SU-DHL-6 (cell line): ENCODE results near the gene MIDN.
A peak's percentile ranks its signal among the peaks of the same experiment; 100 is the strongest.

ENCODE experiments used
- H2AFZ ChIP-seq: fragments of 200-600 bp; sonication (generic); 2 replicates; pipeline ENCODE4 v1.6.1; 2014; ENCODE audit warnings: low read depth, mild to moderate bottlenecking, moderate library complexity, mixed read lengths, antibody characterized with exemption, low read length; ENCODE audit not compliant: severe bottlenecking
- H3F3A ChIP-seq: fragments of 200-600 bp; shearing (Covaris generic); 2 replicates; pipeline ENCODE4 v1.6.0; 2016; ENCODE audit warnings: antibody characterized with exemption, mild to moderate bottlenecking; ENCODE audit not compliant: insufficient read depth
- H3K27ac ChIP-seq: fragments of 200-600 bp; sonication (generic); 2 replicates; pipeline ENCODE4 v1.5.1; 2016; ENCODE audit warnings: low read depth, mild to moderate bottlenecking, low read length, moderate library complexity, mixed read lengths
- H3K27me3 ChIP-seq: fragments of 200-600 bp; sonication (generic), shearing (Covaris generic); 2 replicates; pipeline ENCODE4 v1.6.0; 2014; ENCODE audit warnings: mild to moderate bottlenecking, low read length
- H3K36me3 ChIP-seq: fragments of 200-600 bp; sonication (generic); 2 replicates; pipeline ENCODE4 v1.6.1; 2014; ENCODE audit warnings: mild to moderate bottlenecking, low read length, mixed read lengths
- H3K4me2 ChIP-seq: fragments of 300-600, 200-600 bp; shearing (Covaris generic), sonication (generic); 2 replicates; pipeline ENCODE4 v1.6.0; 2014; ENCODE audit warnings: low read length, low read depth, mild to moderate bottlenecking; ENCODE audit not compliant: poor library complexity, severe bottlenecking
- H3K4me3 ChIP-seq: fragments of 200-600 bp; sonication (generic); 2 replicates; pipeline ENCODE4 v1.5.1; 2014; ENCODE audit warnings: antibody characterized with exemption, low read length, mild to moderate bottlenecking, mixed read lengths; ENCODE audit not compliant: insufficient read depth, poor library complexity, severe bottlenecking
- H3K79me2 ChIP-seq: fragments of 200-600 bp; sonication (generic); 2 replicates; pipeline ENCODE4 v1.6.1; 2014; ENCODE audit warnings: mild to moderate bottlenecking, low read length, moderate library complexity; ENCODE audit not compliant: insufficient read depth
- H3K9ac ChIP-seq: fragments of 200-600 bp; sonication (generic); 2 replicates; pipeline ENCODE4 v1.7.0; 2014; ENCODE audit warnings: mild to moderate bottlenecking, low read length
- H3K9me2 ChIP-seq: fragments of 200-600 bp; sonication (generic); replicated peaks from 2 replicates; pipeline ENCODE4 v1.6.1; 2014; ENCODE audit warnings: low read length; ENCODE audit not compliant: insufficient read depth
- H3K9me3 ChIP-seq: fragments of 200-600 bp; sonication (generic); 2 replicates; pipeline ENCODE4 v1.6.1; 2014; ENCODE audit warnings: low read length, mixed read lengths; ENCODE audit not compliant: insufficient read depth
- H4K20me1 ChIP-seq: fragments of 200-600 bp; sonication (generic); 2 replicates; pipeline ENCODE4 v1.6.1; 2014; ENCODE audit warnings: low read depth, mild to moderate bottlenecking, antibody characterized with exemption, low read length, moderate library complexity, mixed read lengths
- EZH2phosphoT487 ChIP-seq: fragments of 200-600 bp; sonication (generic), shearing (Covaris generic); conservative IDR thresholded peaks from 2 replicates; pipeline ENCODE4 v1.6.1; 2018; ENCODE audit warnings: mild to moderate bottlenecking, antibody characterized with exemption, low read length, moderate library complexity, mixed read lengths
- TF ChIP-seq, protein P1 (sequence below): fragments of 200-600 bp; sonication (generic); IDR thresholded peaks from one replicate; pipeline ENCODE4 v1.5.1; 2017; ENCODE audit warnings: antibody characterized with exemption, mild to moderate bottlenecking, low read length, moderate library complexity; ENCODE audit not compliant: insufficient read depth, poor library complexity, severe bottlenecking

The MIDN gene

DNA sequence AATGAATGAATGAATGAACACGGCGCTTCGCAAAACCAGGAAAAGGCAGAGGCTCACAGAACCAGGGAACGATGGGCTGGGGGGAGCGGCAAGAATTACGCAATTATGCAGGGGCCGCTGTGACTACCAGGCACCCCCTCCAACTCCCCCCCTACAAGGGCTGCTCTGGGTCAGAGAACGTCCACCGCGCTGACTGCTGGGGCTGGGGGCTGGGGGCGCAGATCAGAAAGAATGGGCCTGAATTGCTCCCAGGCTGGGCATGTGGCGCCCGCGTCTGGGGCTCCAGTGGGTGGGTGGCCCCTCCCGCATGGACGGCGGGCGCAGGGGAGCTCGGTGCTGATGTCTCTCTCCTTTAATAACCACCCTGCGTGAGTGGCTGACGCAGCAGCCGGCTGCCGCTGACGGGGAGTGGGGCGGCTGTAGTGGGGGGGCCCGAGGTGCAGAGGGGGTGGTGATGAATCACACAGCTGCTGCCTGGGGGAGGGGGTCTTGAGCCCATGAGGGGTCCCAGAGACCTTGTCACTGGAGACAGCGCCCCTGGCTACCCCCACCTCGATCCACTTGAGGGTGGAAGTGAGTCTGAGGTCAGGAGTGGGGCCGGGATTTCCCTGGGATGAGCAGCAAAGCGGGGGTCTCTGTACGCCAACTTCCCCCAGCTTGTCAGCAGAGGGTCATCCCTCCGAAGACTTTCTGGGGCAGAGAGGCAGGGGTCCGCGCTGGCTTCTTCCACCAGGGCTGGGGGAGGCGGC lies 19.3 kb downstream of the MIDN start:
- H3K36me3 ChIP-seq: peaks cover 4% of the 10 kb centered on the region
- no peaks in the 10 kb centered on the region for H3K27me3 ChIP-seq
- H3K4me3 ChIP-seq: no peak overlapping the region
- H4K20me1 ChIP-seq: no peaks in the 10 kb centered on the region; the same call in 1 of the 2 replicates
- TF ChIP-seq, protein P1, sequence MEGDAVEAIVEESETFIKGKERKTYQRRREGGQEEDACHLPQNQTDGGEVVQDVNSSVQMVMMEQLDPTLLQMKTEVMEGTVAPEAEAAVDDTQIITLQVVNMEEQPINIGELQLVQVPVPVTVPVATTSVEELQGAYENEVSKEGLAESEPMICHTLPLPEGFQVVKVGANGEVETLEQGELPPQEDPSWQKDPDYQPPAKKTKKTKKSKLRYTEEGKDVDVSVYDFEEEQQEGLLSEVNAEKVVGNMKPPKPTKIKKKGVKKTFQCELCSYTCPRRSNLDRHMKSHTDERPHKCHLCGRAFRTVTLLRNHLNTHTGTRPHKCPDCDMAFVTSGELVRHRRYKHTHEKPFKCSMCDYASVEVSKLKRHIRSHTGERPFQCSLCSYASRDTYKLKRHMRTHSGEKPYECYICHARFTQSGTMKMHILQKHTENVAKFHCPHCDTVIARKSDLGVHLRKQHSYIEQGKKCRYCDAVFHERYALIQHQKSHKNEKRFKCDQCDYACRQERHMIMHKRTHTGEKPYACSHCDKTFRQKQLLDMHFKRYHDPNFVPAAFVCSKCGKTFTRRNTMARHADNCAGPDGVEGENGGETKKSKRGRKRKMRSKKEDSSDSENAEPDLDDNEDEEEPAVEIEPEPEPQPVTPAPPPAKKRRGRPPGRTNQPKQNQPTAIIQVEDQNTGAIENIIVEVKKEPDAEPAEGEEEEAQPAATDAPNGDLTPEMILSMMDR: no peak
- no peak for TF ChIP-seq EZH2phosphoT487
- H3K9ac ChIP-seq: peak overlapping the region; percentile 46; the same call in 1 of the 2 replicates
- peaks cover 21% of the 10 kb centered on the region for H3K79me2 ChIP-seq
- H3F3A ChIP-seq: peaks cover 62% of the 10 kb centered on the region
- peak overlapping the region; percentile 62 for H3K4me2 ChIP-seq
- H3K9me2 ChIP-seq: no peaks in the 10 kb centered on the region
- H3K27ac ChIP-seq: no peak overlapping the region
- H2AFZ ChIP-seq: no peak overlapping the region
- no peaks in the 10 kb centered on the region for H3K9me3 ChIP-seq

DNA sequence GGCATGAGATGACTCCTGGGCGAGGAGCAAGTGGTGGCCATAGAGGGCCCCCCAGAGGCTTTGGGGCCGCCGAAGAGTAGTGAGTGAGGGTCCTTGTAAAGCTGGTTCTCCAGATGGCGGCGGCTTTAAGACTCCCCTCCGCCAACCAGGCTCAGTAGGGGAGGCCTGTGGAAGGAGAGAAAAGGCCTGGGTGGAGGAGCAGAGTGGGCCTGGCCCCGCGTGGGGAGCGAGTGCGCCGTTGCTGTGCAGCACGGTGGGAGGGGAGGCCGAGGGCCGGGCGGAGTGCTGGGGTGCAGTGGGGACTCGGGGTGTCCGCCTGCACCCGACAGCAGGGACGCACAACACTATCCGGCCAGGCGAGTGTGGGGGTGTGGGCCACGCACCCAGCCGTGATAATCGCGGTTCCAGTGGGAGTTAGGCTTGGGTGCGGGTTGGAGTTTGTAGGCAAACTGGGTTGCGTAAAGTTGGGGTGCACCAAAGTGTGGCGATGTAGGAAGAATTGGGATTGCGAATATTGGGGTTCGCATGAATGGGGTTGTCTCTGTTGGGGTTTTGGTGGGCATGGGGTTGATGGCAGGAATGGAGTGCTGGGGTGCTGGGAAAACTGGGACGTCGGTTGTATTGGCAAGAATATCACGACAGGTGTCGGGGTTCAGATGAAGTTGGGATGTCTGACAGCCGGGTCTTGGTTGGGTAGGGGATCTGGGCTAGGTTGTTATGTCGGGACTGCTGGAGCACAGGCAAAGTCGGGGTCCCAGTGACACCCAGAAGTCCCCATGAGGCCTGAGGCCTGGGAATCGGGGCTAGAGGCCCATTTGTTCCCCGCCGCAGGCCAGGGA lies 20.1 kb downstream of the MIDN start:
- Histone ChIP-seq H3K4me3 (no peak overlapping the region), H3K79me2 (peaks cover 21% of the 10 kb centered on the region), H3K9me3 (no peaks in the 10 kb centered on the region), H4K20me1 (no peaks in the 10 kb centered on the region; the same call in 1 of the 2 replicates), H3K9ac (no peak overlapping the region), H3K27me3 (no peaks in the 10 kb centered on the region), H2AFZ (no peak overlapping the region), H3F3A (peaks cover 62% of the 10 kb centered on the region), H3K4me2 (peak overlapping the region; percentile 41), H3K9me2 (no peaks in the 10 kb centered on the region), H3K36me3 (peaks cover 6% of the 10 kb centered on the region), H3K27ac (no peak overlapping the region)
- TF ChIP-seq, protein P1: no peak
- TF ChIP-seq EZH2phosphoT487: no peak

DNA sequence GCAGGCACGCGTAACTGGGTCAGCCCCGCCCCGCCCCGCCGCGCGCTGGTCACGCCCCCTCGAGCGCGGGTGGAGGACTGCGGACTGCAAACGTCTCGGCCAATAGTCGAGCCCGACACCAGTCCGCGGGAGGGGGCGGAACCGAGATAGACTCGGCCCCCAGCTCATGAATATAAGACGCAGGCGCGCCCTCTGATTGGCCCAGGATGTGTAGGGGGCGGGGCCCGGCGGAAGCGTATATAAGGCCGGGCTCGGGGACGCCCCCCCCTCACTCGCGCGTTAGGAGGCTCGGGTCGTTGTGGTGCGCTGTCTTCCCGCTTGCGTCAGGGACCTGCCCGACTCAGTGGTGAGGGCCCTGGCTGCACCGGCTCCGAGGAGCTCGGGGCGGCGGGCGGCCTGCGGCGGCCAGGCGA lies 20.7 kb downstream of the MIDN start, which contains the start of gene CIRBP:
TSS of gene CIRBP (plus strand) at position 268 of the 413 bp plus-strand sequence. CDS start 1,602 bp downstream, outside the sequence.
- H3K79me2 ChIP-seq: peaks cover 24% of the 10 kb centered on the region
- no peaks in the 10 kb centered on the region for H3K9me2 ChIP-seq
- peaks cover 6% of the 10 kb centered on the region for H3K36me3 ChIP-seq
- peaks cover 64% of the 10 kb centered on the region for H3F3A ChIP-seq
- peak within 1 kb of the TSS; percentile 85 for H3K27ac ChIP-seq
- peak within 1 kb of the TSS; percentile 77 for H3K4me2 ChIP-seq
- no peaks in the 10 kb centered on the region for H3K9me3 ChIP-seq
- TF ChIP-seq, protein P1: no peak
- TF ChIP-seq EZH2phosphoT487: no peak
- peak within 1 kb of the TSS; percentile 95 for H3K4me3 ChIP-seq
- H2AFZ ChIP-seq: no peak within 1 kb of the TSS
- no peaks in the 10 kb centered on the region; the same call in 1 of the 2 replicates for H4K20me1 ChIP-seq
- no peaks in the 10 kb centered on the region for H3K27me3 ChIP-seq
- peak within 1 kb of the TSS; percentile 89 for H3K9ac ChIP-seq
